ENCODE results near the gene PAK1. TPM values are rescaled to one million over a fixed set of nuclear protein-coding genes. Genes with fewer than 3 reads are reported as not detected.

PAK1 gene
- total and polyA plus RNA-seq, 12 donors = 12.4 to 31.5 (median 23.4) TPM

DNA sequence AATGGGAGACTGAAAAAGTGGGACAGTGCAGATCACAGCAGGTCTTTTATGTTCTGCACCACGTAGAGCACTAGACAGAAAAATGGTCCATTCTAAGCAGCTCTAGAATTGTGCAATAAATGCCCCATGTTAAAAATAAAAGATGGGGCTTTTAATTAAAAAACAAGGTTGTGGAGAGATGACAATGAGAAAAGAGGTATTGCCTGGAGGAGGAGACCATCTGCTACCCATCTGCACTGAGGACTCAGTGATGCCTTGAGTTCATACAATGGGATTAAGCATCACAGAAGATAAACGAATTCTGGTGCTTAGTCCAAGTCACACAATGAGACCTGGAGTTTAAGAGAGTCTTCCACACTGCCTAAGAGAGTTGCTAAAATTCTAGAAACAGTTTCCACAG lies 73.6 kb downstream of the PAK1 start:
- intact Hi-C loops (cut with DNase I) = no loop called here
- Histone ChIP-seq H3K27ac (no peak overlapping the region), H3K27me3 (no peaks in the 10 kb centered on the region), H3K36me3 (replicated peaks in 1 of 2) (no peaks in the 10 kb centered on the region), H3K4me1 (replicated peaks in 1 of 2) (peaks cover 0 to 9% of the 10 kb centered on the region in 2 donors), H3K9me3 (replicated peaks in 1 of 3) (no peaks in the 10 kb centered on the region), H3K4me3 (no peak overlapping the region)
- no peak for TF ChIP-seq POLR2A (IDR thresholded peaks at IDR 0.05)
- 64 to 86% (median 81%) methylated on average over 2 of the region's 2 CpGs for WGBS, 4 donors
- DNase-seq = no peak

DNA sequence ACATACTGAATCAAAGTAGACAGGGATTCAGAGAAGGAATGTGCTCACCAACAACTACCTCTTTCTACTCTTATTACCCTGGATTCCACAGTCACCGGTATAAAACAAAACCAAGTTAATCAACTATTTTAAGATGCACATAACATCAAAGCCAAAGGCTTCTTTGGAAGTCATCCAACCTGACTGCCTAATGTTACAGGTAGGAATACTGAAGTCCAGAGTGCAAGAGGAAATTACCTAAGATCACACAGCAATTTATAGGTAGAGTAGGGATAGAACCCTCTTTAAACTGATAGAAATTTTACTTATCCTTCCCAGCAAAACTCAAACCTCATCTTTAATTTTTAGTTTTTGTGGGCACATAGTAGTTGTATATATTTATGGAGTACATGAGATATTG lies 76.3 kb downstream of the PAK1 start:
- Histone ChIP-seq H3K27me3 (no peaks in the 10 kb centered on the region), H3K4me3 (no peak overlapping the region), H3K4me1 (replicated peaks in 1 of 2) (peaks cover 0 to 9% of the 10 kb centered on the region in 2 donors), H3K36me3 (replicated peaks in 1 of 2) (no peaks in the 10 kb centered on the region), H3K9me3 (replicated peaks in 1 of 3) (no peaks in the 10 kb centered on the region), H3K27ac (no peak overlapping the region)
- intact Hi-C loops (cut with DNase I) = no loop called here
- no peak for DNase-seq
- 88 to 95% (median 91%) methylated on average over 1 of the region's 1 CpG for WGBS, 4 donors
- TF ChIP-seq, protein P1, sequence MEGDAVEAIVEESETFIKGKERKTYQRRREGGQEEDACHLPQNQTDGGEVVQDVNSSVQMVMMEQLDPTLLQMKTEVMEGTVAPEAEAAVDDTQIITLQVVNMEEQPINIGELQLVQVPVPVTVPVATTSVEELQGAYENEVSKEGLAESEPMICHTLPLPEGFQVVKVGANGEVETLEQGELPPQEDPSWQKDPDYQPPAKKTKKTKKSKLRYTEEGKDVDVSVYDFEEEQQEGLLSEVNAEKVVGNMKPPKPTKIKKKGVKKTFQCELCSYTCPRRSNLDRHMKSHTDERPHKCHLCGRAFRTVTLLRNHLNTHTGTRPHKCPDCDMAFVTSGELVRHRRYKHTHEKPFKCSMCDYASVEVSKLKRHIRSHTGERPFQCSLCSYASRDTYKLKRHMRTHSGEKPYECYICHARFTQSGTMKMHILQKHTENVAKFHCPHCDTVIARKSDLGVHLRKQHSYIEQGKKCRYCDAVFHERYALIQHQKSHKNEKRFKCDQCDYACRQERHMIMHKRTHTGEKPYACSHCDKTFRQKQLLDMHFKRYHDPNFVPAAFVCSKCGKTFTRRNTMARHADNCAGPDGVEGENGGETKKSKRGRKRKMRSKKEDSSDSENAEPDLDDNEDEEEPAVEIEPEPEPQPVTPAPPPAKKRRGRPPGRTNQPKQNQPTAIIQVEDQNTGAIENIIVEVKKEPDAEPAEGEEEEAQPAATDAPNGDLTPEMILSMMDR (IDR thresholded peaks at IDR 0.05) = no peak
- no peak for TF ChIP-seq POLR2A (IDR thresholded peaks at IDR 0.05)

DNA sequence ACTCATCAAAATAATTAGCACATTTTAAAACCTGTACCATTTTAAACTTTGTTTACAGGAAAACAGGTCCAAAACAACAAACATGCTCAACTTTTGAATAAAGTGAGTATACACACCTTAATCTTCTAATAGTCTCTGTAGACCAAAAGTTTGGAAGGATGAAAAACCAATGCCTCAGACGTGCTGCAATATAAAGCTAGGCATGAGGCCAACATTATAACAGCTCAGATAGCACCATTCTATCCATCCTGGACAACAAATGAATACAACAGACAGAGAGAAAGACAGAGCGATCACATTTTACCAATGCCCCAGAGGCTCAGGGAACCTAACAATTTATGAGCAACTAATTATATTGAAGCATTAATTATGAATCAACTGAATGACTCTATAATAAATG lies 77.0 kb downstream of the PAK1 start:
- Histone ChIP-seq H3K36me3 (replicated peaks in 1 of 2) (no peaks in the 10 kb centered on the region), H3K27me3 (no peaks in the 10 kb centered on the region), H3K27ac (no peak overlapping the region), H3K4me3 (no peak overlapping the region), H3K4me1 (replicated peaks in 1 of 2) (peaks cover 0 to 9% of the 10 kb centered on the region in 2 donors), H3K9me3 (replicated peaks in 1 of 3) (no peaks in the 10 kb centered on the region)
- TF ChIP-seq, protein P1 (IDR thresholded peaks at IDR 0.05) = no peak
- TF ChIP-seq POLR2A (IDR thresholded peaks at IDR 0.05) = no peak
- intact Hi-C loops (cut with DNase I) = no loop called here
- WGBS, 4 donors = 50 to 86% (median 73%) methylated on average over 2 of the region's 2 CpGs
- DNase-seq = no peak

DNA sequence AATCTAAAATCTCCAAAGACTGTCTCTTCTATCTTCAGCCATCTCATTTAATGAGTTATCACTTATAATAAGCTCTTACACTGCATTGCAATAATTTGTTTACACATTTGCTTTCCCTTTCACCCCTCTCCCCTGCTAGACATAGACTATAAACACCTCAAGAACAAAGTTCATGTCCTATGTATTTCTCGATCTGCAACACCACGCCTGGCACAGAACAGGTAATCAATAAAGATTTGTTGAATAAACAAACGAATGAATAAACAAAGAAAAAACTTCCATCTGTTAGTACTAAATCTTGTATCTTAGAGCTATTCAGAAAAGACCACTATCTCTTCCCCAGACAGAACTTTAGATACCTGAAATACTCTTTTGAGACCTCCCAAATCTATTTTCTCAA lies 77.6 kb downstream of the PAK1 start:
- Histone ChIP-seq H3K4me1 (replicated peaks in 1 of 2) (peaks cover 0 to 9% of the 10 kb centered on the region in 2 donors), H3K27ac (no peak overlapping the region), H3K9me3 (replicated peaks in 1 of 3) (no peaks in the 10 kb centered on the region), H3K4me3 (no peak overlapping the region), H3K36me3 (replicated peaks in 1 of 2) (no peaks in the 10 kb centered on the region), H3K27me3 (no peaks in the 10 kb centered on the region)
- intact Hi-C loops (cut with DNase I) = no loop called here
- DNase-seq = no peak
- TF ChIP-seq POLR2A (IDR thresholded peaks at IDR 0.05) = no peak
- TF ChIP-seq, protein P1 (IDR thresholded peaks at IDR 0.05) = no peak
- 91 to 97% (median 94%) methylated on average over 3 of the region's 3 CpGs for WGBS, 4 donors

DNA sequence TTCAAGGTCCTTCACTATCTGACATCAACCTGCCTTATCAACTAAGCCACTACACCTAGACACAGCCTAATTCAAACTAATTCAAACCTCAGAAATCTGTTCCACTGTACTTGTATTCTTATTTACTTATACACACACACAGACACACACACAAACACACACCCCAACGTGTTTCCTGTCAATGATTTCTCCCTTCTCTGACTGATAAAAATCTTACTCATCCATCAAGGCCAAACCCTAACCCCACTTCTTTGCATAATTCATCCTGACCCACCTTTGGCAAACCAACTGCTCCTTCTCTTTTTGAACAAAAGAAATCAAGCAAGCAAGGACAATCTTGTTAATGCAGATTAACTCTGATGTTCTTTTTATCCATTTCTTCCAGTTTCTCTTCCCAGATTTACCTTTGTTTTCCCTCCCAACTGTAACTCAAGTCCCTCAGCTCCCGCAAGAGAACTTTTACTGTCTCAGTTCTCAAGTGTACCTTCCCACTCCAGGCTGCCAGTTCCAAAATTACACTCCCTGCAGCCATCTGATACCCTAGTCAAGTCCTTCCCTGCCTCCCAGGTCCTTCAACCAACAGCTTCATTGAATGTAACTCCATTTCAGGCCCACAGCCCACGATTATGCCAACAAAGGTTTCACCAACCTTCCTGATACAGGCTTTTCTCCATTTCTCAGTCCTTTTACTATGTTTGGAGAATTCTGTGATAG lies 78.3 kb downstream of the PAK1 start:
- no peak overlapping the region for H3K27ac ChIP-seq
- H3K9me3 ChIP-seq (replicated peaks in 1 of 3) = no peaks in the 10 kb centered on the region
- no peak for TF ChIP-seq POLR2A (IDR thresholded peaks at IDR 0.05)
- TF ChIP-seq, protein P1 (IDR thresholded peaks at IDR 0.05) = no peak
- intact Hi-C loops (cut with DNase I) = no loop called here
- no peaks in the 10 kb centered on the region for H3K36me3 ChIP-seq (replicated peaks in 1 of 2)
- peaks cover 0 to 9% of the 10 kb centered on the region in 2 donors for H3K4me1 ChIP-seq (replicated peaks in 1 of 2)
- DNase-seq = no peak
- WGBS, 4 donors = 67 to 75% (median 70%) methylated on average over 3 of the region's 3 CpGs
- H3K4me3 ChIP-seq = no peak overlapping the region
- no peaks in the 10 kb centered on the region for H3K27me3 ChIP-seq
